HEK293 (cell line): Measurements from ENCODE around the gene BCDIN3D.

ENCODE experiments used
- CTCF ChIA-PET: fragments of 350-600 bp; formaldehyde crosslinking; extraction: SDS; loops from one replicate; lab custom pipeline; 2021; ENCODE audit warnings: antibody characterized with exemption; lab: Yijun Ruan, JAX
- POLR2A ChIA-PET: fragments of 300-600 bp; formaldehyde crosslinking; extraction: SDS; loops from one replicate; lab custom pipeline; 2020; ENCODE audit warnings: antibody characterized with exemption, inconsistent platforms; lab: Yijun Ruan, JAX
- H3K27ac ChIP-seq: fragments of 200-500 bp; sonication (Bioruptor generic); 2 replicates; pipeline ENCODE4 v1.5.1; 2014; ENCODE audit warnings: low read depth, low read length, control low read depth, inconsistent platforms; ENCODE audit errors: extremely low read depth
- H3K36me3 ChIP-seq, 2 experiments: fragments of 200-500 bp in 1 of 2; sonication (Bioruptor generic) in 1 of 2; 1 replicate in 1 of 2; 2 replicates in 1 of 2; pipeline ENCODE4 v1.5.1; 2014 to 2017; ENCODE audit warnings: inconsistent platforms in 2 of 2, low read length in 2 of 2; ENCODE audit not compliant: control insufficient read depth in 2 of 2, insufficient read depth in 1 of 2
- H3K4me1 ChIP-seq: fragments of 200-500 bp; sonication (Bioruptor generic); 2 replicates; pipeline ENCODE4 v1.5.1; 2014; ENCODE audit warnings: mild to moderate bottlenecking, low read length, inconsistent platforms; ENCODE audit not compliant: control insufficient read depth, insufficient read depth
- H3K4me3 ChIP-seq: 2 replicates; pipeline ENCODE4 v1.5.1; 2011; ENCODE audit warnings: low read depth, mild to moderate bottlenecking, control low read depth, low read length, moderate library complexity
- H3K9me3 ChIP-seq: fragments of 200-500 bp; sonication (Bioruptor generic); 2 replicates; pipeline ENCODE4 v1.5.1; 2014; ENCODE audit warnings: low read depth, low read length, inconsistent platforms; ENCODE audit not compliant: control insufficient read depth, insufficient read depth
- BCL6B ChIP-seq: fragments of 450-650 bp; formaldehyde crosslinking; IDR thresholded peaks from 2 replicates; pipeline ENCODE4 v1.5.1; 2017; ENCODE audit warnings: missing biosample characterization, missing genetic modification characterization
- GLIS2 ChIP-seq: fragments of 450-650 bp; formaldehyde crosslinking; IDR thresholded peaks from 2 replicates; pipeline ENCODE4 v1.5.1; 2016; ENCODE audit warnings: missing biosample characterization, missing genetic modification characterization
- HOXA7 ChIP-seq: sonication (generic); formaldehyde crosslinking; IDR thresholded peaks from 2 replicates; pipeline ENCODE4 v1.8.1; 2022; ENCODE audit warnings: missing genetic modification reagents, borderline replicate concordance
- MYNN ChIP-seq: fragments of 450-650 bp; formaldehyde crosslinking; IDR thresholded peaks from 2 replicates; pipeline ENCODE4 v1.5.1; 2016; ENCODE audit warnings: missing biosample characterization, missing genetic modification characterization, borderline replicate concordance
- OVOL3 ChIP-seq: fragments of 450-650 bp; formaldehyde crosslinking; IDR thresholded peaks from 2 replicates; pipeline ENCODE4 v1.5.1; 2016; ENCODE audit warnings: missing biosample characterization, missing genetic modification characterization
- PRDM1 ChIP-seq: fragments of 450-650 bp; formaldehyde crosslinking; IDR thresholded peaks from 2 replicates; pipeline ENCODE4; 2016; ENCODE audit warnings: missing biosample characterization, missing genetic modification characterization
- REST ChIP-seq: fragments of 450-650 bp; formaldehyde crosslinking; IDR thresholded peaks from 2 replicates; pipeline ENCODE4 v1.5.1; 2016; ENCODE audit warnings: missing biosample characterization, missing genetic modification characterization
- SP3 ChIP-seq: fragments of 450-650 bp; formaldehyde crosslinking; IDR thresholded peaks from 2 replicates; pipeline ENCODE4 v1.5.1; 2016; ENCODE audit warnings: missing biosample characterization, missing genetic modification characterization
- YY1 ChIP-seq: fragments of 450-650 bp; formaldehyde crosslinking; IDR thresholded peaks from 2 replicates; pipeline ENCODE4 v1.5.1; 2018; ENCODE audit warnings: missing biosample characterization, missing genetic modification characterization
- ZBTB10 ChIP-seq: fragments of 450-650 bp; formaldehyde crosslinking; IDR thresholded peaks from 2 replicates; pipeline ENCODE4 v1.5.1; 2016; ENCODE audit warnings: missing biosample characterization, missing genetic modification characterization
- ZNF133 ChIP-seq: fragments of 450-650 bp; formaldehyde crosslinking; IDR thresholded peaks from 2 replicates; pipeline ENCODE4 v1.5.1; 2016; ENCODE audit warnings: missing biosample characterization, missing genetic modification characterization
- ZNF157 ChIP-seq: fragments of 450-650 bp; formaldehyde crosslinking; IDR thresholded peaks from 2 replicates; pipeline ENCODE4 v1.5.1; 2016; ENCODE audit warnings: missing biosample characterization, missing genetic modification characterization
- ZNF19 ChIP-seq: fragments of 450-650 bp; formaldehyde crosslinking; IDR thresholded peaks from 2 replicates; pipeline ENCODE4; 2016; ENCODE audit warnings: missing biosample characterization, missing genetic modification characterization, low read depth
- ZNF335 ChIP-seq: fragments of 450-650 bp; formaldehyde crosslinking; conservative IDR thresholded peaks from 2 replicates; pipeline ENCODE4 v1.5.1; 2016; ENCODE audit warnings: missing biosample characterization, missing genetic modification characterization
- ZNF362 ChIP-seq: fragments of 450-650 bp; formaldehyde crosslinking; IDR thresholded peaks from 2 replicates; pipeline ENCODE4 v1.5.1; 2016; ENCODE audit warnings: missing biosample characterization, missing genetic modification characterization
- ZNF514 ChIP-seq: fragments of 450-650 bp; formaldehyde crosslinking; IDR thresholded peaks from 2 replicates; pipeline ENCODE4 v1.5.1; 2016; ENCODE audit warnings: missing biosample characterization, missing genetic modification characterization
- ZNF555 ChIP-seq: fragments of 450-650 bp; formaldehyde crosslinking; conservative IDR thresholded peaks from 2 replicates; pipeline ENCODE4 v1.5.1; 2017; ENCODE audit warnings: missing biosample characterization, mild to moderate bottlenecking, missing genetic modification characterization, inconsistent platforms
- ZNF571 ChIP-seq: fragments of 450-650 bp; formaldehyde crosslinking; IDR thresholded peaks from 2 replicates; pipeline ENCODE4 v1.5.0; 2017; ENCODE audit warnings: missing biosample characterization, missing genetic modification characterization
- ZNF596 ChIP-seq: fragments of 450-650 bp; IDR thresholded peaks from 2 replicates; pipeline ENCODE4 v1.5.0; 2018; ENCODE audit warnings: missing biosample characterization, mild to moderate bottlenecking, missing genetic modification characterization, moderate library complexity
- ZNF660 ChIP-seq: fragments of 450-650 bp; IDR thresholded peaks from 2 replicates; pipeline ENCODE4 v1.5.1; 2018; ENCODE audit warnings: missing biosample characterization, mild to moderate bottlenecking, missing genetic modification characterization
- ZNF768 ChIP-seq: fragments of 450-650 bp; formaldehyde crosslinking; IDR thresholded peaks from 2 replicates; pipeline ENCODE4 v1.5.1; 2018; ENCODE audit warnings: missing biosample characterization, mild to moderate bottlenecking, missing genetic modification characterization
- TF ChIP-seq, protein P1 (sequence below): fragments of 450-650 bp; formaldehyde crosslinking; IDR thresholded peaks from 2 replicates; pipeline ENCODE4 v1.5.0; 2017; ENCODE audit warnings: missing biosample characterization, missing genetic modification characterization, borderline replicate concordance

BCDIN3D gene

GRCh38 chr12:49796155-49796554 lies 46.8 kb downstream of the BCDIN3D start:
- CTCF ChIA-PET: interaction anchor here (0.6 to 1.7 kb wide), 2 partner anchors 19 to 174 kb away, joined by 4 to 5 read pairs; no protein-coding TSS in a partner anchor
- TF ChIP-seq ZNF514 (no peak), SP3 (no peak), ZNF571 (no peak), BCL6B (no peak), ZNF362 (no peak), HOXA7 (CRISPR knock-in tag) (no peak), OVOL3 (tag by site-specific recombination) (no peak), MYNN (tag by site-specific recombination) (no peak), PRDM1 (tag by site-specific recombination) (no peak), REST (no peak), GLIS2 (no peak), ZNF335 (tag by site-specific recombination) (no peak), ZBTB10 (no peak)
- TF ChIP-seq, protein P1, sequence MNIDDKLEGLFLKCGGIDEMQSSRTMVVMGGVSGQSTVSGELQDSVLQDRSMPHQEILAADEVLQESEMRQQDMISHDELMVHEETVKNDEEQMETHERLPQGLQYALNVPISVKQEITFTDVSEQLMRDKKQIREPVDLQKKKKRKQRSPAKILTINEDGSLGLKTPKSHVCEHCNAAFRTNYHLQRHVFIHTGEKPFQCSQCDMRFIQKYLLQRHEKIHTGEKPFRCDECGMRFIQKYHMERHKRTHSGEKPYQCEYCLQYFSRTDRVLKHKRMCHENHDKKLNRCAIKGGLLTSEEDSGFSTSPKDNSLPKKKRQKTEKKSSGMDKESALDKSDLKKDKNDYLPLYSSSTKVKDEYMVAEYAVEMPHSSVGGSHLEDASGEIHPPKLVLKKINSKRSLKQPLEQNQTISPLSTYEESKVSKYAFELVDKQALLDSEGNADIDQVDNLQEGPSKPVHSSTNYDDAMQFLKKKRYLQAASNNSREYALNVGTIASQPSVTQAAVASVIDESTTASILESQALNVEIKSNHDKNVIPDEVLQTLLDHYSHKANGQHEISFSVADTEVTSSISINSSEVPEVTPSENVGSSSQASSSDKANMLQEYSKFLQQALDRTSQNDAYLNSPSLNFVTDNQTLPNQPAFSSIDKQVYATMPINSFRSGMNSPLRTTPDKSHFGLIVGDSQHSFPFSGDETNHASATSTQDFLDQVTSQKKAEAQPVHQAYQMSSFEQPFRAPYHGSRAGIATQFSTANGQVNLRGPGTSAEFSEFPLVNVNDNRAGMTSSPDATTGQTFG (tag by site-specific recombination): no peak
- no peaks in the 10 kb centered on the region for H3K4me1 ChIP-seq
- no peak overlapping the region for H3K27ac ChIP-seq
- H3K36me3 ChIP-seq: peaks cover 0 to 92% of the 10 kb centered on the region in 2 experiments; a peak in 2 of 3 replicates
- no peak overlapping the region for H3K4me3 ChIP-seq
- POLR2A ChIA-PET: interaction anchor here (0.9 kb wide), 1 partner anchor 32 kb away, joined by 3 read pairs; the partner anchor contains the start of gene NCKAP5L
- H3K9me3 ChIP-seq: no peaks in the 10 kb centered on the region

GRCh38 chr12:49795654-49796105 lies 47.2 kb downstream of the BCDIN3D start:
- no peak overlapping the region for H3K27ac ChIP-seq
- peaks cover 0 to 88% of the 10 kb centered on the region in 2 experiments; a peak in 2 of 3 replicates for H3K36me3 ChIP-seq
- H3K4me3 ChIP-seq: no peak overlapping the region
- ChIA-PET CTCF (interaction anchor here (0.6 to 1.7 kb wide), 4 partner anchors 18 to 173 kb away, joined by 3 to 5 read pairs (median 4); no protein-coding TSS in a partner anchor), POLR2A (interaction anchor here (0.5 to 0.9 kb wide), 2 partner anchors 33 to 296 kb away, joined by 3 read pairs; partner anchors contain the start of gene NCKAP5L)
- H3K4me1 ChIP-seq: no peaks in the 10 kb centered on the region
- no peaks in the 10 kb centered on the region for H3K9me3 ChIP-seq
- TF ChIP-seq ZNF157 (no peak), ZNF596 (tag by site-specific recombination) (no peak), ZNF19 (tag by site-specific recombination) (no peak), ZNF768 (tag by site-specific recombination) (no peak), YY1 (no peak), ZNF555 (tag by site-specific recombination) (no peak), ZNF660 (no peak), ZNF133 (no peak)
